Activated CD4-positive, alpha-beta T cell treated with anti-CD3 and anti-CD28 coated beads for 24 hours (primary cell): ENCODE measurements around the gene C2CD2L.
"Not testable (repeated sequence)": the region's sequence is repeated elsewhere in the genome, so short reads cannot be mapped to it uniquely, and the experiment has no call there.

ENCODE experiments used
- DNase-seq, 2 donors: peaks; one replicate each; pipeline ENCODE4 v3.0.0-alpha.2; 2020; ENCODE audit warnings: low read depth in 2 of 2

C2CD2L gene

DNA sequence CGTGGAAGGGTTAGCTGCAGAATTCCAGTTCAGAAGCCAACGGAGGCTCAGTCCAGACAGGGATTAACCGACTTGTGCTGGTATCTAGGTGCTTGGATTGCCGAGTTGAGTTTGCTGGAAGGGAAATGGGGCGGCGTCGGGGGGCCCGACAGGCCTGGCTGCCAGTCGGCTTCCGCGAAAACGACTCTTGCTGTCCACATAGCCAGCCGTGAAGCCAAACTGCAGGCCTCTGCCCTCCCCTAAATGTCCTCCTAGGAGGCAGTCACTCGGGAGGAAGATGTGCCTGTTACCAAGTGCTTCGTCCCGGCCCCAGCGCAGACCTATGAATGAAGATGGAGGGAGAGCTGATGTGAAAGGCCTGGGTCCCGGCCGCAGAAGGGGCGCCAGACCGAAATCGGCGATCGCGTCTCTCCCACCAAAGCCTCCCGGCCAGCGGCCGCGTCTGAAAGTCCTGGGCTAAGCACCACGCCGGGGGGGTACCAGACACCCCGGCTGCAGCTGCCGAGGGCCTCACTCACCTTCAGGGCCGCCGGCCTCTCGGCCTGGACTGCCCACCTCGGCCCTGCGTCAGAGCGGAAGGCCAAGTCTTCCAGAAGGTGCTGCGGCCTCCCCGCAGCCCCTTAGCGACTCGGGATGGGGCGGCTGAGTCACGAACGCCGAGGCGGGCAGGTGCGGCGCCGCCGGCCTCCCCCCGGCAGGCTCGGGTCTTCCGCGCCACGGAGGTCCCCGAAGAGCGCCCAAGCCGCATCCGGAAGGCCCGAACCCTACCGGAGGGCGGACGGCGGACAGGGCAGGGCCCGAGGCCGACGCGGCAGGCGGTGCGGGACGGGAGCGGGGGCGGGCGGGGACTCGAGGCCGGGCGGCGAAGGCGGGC, 13.0 kb upstream of the C2CD2L start:
- no peak for DNase-seq

- DNase-seq = no peak
These were observed 12.4 kb upstream of the C2CD2L start for GRCh38 chr11:119094816-119095065.

DNA sequence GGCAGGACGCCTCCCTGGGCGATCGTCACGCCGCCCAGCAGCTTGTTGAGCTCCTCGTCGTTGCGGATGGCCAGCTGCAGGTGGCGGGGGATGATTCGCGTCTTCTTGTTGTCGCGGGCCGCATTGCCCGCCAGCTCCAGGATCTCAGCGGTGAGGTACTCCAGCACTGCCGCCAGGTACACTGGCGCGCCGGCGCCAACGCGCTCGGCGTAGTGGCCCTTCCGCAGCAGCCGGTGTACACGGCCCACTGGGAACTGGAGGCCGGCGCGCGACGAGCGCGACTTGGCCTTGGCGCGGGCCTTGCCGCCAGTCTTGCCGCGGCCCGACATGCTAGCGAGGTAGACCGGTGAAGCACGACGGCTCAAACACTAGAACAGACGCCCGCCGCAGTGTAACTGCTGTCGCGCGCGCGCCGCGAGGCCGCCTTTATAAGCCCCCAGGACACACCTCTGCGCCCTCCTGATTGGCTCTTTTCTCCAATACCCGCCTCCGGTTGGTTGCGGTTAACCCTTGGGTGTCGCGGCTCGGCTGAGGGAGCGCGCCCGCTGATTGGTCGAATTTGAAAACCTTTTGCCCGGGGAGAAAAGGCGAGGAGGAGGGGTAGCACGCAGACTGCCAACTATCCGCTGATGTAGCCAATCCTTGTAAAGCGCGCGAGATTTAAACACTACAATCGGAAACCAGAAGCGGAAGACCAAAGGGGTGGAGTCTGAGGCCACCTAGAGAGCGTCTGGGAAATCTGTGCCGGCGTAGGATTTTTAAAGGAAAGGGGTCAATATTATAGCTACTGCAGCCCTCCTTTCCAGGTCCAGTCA, 11.9 kb upstream of the C2CD2L start:
- peak; percentile 97 to 98 for DNase-seq

- DNase-seq = no peak
These were observed 7.4 kb upstream of the C2CD2L start for GRCh38 chr11:119099711-119100110.

DNA sequence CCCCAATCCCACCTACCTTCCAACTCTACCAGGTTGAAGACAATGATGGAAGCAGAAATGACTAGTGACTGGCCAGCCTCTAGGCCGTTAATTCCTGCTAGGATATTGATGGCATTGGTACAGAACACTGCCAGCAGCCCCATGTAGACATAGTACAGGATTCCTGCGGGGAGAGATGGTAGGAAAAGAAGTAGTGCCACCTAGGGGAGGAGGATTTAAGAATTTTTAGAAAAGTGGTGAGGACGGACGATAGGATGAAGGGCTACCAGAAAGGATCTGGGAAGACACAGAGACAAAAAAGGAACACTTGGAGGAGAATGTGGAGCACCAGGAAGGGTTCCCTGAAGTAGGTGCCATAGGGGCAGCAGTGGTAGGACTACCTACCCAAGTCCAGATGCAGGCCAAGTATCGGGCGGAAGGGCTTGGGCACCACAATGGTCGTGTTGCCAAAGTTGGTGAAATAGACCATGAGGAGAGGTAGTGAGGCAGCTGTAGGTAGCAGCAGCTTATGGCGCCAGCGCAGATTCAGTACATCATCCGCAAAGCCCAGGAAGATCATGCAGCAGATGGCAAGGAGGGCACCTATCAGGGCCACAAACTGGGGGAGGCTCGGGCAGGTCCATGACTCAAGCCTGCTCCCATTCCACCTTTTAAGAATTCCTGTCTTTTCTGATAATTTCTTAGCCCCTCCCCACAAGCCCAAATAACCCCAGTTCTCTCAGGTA, 6.7 kb upstream of the C2CD2L start:
- DNase-seq = no peak

DNA sequence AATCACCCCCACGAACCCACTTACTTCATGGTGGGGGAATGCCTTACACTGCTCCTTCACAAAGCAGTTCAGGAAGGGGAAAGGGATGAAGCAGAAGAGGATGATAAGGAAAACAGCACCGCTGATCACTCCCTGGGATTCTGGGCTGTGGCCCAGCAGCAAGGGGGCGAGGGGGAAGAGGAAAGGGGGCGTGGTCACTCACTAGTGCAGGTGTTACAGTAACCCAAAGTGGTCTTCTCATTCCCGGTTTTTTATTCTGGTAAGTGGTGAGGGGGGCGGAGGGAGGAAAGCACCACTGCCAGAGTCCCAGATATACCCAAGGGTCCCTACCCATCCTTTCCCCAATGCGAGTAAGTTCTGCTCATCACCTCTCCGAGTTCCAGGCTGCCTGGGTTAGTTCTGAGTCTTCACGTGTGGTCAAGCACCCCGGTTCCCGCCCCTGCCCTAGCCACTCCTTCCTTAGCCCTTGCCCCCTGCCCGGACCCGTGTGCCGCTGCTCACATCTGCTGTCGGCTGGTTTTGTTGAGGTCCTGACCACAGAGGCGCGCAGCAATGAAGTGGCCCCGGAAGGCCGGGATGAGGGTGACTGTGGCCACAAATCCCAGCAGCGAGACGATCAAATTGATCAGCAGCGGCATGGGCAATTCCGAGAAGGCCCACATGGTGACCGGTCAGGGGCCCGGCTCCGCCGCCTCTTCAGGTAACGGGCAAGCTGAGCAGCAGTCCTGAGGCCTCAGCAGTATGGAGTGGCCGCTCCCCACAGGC, 6.0 kb upstream of the C2CD2L start:
- no peak for DNase-seq

GRCh38 chr11:119101759-119102423, 5.3 kb upstream of the C2CD2L start, which contains the start of gene DPAGT1:
Gene DPAGT1 (minus strand): TSS chr11:119101853. CDS start chr11:119101655, 198 bp downstream.
- DNase-seq = peak; percentile 74 to 81

GRCh38 chr11:119103161-119103664, 3.9 kb upstream of the C2CD2L start:
- not testable (repeated sequence) for DNase-seq

DNA sequence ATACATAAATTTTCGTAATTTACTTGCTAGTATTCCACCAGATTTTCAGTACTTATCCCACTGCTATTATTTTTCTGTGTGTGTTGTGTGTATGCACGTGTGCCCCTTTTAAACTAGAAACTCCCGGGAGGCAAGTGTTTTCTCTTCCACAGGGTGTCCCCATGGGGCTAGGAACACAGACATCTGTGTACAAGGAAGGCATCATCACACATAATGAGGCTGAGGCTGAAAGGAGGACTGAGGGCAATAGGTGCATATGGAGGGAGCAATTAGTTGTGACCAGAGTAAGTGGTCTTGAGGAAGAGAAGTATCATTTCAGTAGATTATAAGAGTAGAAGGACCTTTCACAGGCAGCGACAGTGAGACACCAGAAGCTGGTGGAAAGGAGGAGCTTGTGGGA, 3.4 kb upstream of the C2CD2L start:
- no peak for DNase-seq

DNA sequence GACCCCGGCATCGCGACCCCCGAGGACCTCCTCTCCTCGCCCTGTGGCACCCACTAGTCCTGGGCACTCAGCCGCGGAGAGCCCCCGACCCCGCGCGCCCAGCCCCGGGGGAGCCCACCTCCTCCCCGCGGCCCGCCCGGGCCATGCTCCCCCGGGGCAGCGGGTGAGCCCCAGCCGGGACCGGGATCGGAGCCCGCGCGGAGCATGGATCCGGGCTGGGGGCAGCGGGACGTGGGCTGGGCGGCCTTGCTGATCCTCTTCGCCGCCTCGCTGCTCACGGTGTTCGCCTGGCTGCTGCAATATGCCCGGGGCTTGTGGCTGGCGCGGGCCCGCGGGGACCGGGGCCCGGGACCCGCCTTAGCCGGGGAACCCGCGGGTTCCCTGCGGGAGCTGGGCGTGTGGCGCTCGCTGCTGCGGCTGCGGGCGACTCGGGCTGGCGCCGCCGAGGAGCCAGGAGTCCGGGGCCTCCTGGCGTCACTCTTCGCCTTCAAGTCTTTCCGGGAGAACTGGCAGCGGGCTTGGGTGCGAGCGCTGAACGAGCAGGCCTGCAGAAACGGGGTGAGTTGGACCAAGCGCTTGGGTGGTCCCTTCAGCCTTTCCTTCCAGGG, 498 bp downstream of the C2CD2L start:
- no peak for DNase-seq

- no peak for DNase-seq
These were observed 1.2 kb downstream of the C2CD2L start for GRCh38 chr11:119108146-119108856.

DNA sequence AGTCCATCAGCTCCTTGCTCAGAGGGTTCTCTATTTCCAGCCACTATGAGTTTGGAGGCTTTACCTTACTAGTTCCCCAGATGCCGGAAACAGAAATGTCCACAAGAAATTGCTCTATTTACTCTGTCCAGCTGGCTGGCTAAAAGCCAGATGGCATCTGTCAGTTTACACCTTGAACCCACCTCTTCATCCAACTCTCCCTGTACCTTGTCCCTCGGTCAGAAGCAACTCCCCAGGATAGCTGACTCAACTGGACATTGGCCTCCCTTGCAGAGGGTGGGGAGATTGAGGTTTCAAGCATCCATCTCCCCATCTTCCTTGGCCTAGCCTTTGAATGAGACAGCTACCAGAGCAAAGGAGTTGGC, 1.7 kb downstream of the C2CD2L start:
- DNase-seq = no peak

- no peak for DNase-seq
These were observed 2.7 kb downstream of the C2CD2L start for GRCh38 chr11:119109843-119110242.

GRCh38 chr11:119110439-119110838, 3.3 kb downstream of the C2CD2L start:
- no peak for DNase-seq

- no peak for DNase-seq
These were observed 4.3 kb downstream of the C2CD2L start for GRCh38 chr11:119111361-119111925.

- DNase-seq = no peak
These were observed 5.3 kb downstream of the C2CD2L start for GRCh38 chr11:119112314-119113020.

DNA sequence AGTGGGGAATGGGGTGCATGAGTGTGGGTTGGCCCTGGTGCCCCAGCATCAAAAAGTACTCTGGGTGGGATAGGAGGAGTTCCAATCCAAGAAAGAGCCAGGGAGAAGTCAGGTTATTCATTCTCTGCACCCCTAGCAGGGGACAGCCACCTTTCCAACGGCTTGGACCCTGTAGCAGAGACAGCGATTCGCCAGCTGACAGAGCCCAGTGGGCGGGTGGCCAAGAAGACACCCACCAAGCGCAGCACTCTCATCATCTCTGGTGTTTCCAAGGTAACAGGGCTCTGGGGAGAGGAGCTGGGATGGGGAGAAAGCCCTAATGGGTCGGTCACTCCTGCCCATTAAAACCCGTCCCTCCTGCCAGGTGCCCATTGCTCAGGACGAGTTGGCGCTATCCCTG, 6.6 kb downstream of the C2CD2L start:
- no peak for DNase-seq

- DNase-seq = no peak
These were observed 7.2 kb downstream of the C2CD2L start for GRCh38 chr11:119114351-119114750.
